K562 (cell line): ENCODE data around the gene NCBP2. TPM values are rescaled to one million over a fixed set of nuclear protein-coding genes. Genes with fewer than 3 reads are reported as not detected.

ENCODE experiments used
- ATAC-seq: fragments of 200-7000 bp; cut with Tn5 transposase; 3 replicates; pipeline ENCODE4 v1.9.1; 2020; ENCODE audit warnings: moderate library complexity
- BruUV-seq: library from RNA; stranded (reverse); fragments of 400-500 nt; replicated peaks from 2 replicates; lab custom pipeline; 2021; lab: Mats Ljungman, UMichigan
- CTCF ChIA-PET: fragments of 300-600 bp; formaldehyde crosslinking; extraction: SDS; loops from one replicate; lab custom pipeline; 2021; ENCODE audit warnings: low intra/inter-chr PET ratio; lab: Yijun Ruan, JAX
- POLR2A ChIA-PET: fragments of 300-600, 350-650 bp; sonication (Branson Sonifier 250); formaldehyde crosslinking; extraction: SDS; loops from one replicate; lab custom pipeline; 2021; ENCODE audit warnings: antibody characterized with exemption, inconsistent platforms; lab: Yijun Ruan, JAX
- DNase-seq, 4 experiments: peaks; one replicate each; pipeline versions ENCODE4 v3.0.0 to v3.0.0-alpha.2; 2011 to 2018; ENCODE audit warnings: low spot score in 3 of 4, mixed read lengths in 3 of 4; ENCODE audit errors: extremely low read depth in 1 of 4
- FAIRE-seq: peaks from 2 replicates; lab custom pipeline; 2011; peaks lifted over from hg19 to GRCh38; lab: Jason Lieb, UNC
- H2AFZ ChIP-seq: 2 replicates; pipeline ENCODE4 v1.6.0; 2011; ENCODE audit warnings: low read depth, low read length, control low read depth, inconsistent platforms
- H3K27ac ChIP-seq: fragments of 200-600 bp; 3 replicates; pipeline ENCODE4 v1.8.0; 2011; ENCODE audit warnings: low read depth, mild to moderate bottlenecking, control low read depth, inconsistent platforms, low read length, moderate library complexity, mixed read lengths; ENCODE audit errors: extremely low read depth
- H3K27me3 ChIP-seq, 2 experiments: fragments of 300-600 bp in 1 of 2; 2 replicates in 1 of 2; 3 replicates in 1 of 2; pipeline versions ENCODE4 v1.6.0 to v1.8.0; 2011; ENCODE audit warnings: inconsistent platforms in 2 of 2, low read length in 2 of 2, mild to moderate bottlenecking in 1 of 2, mixed read lengths in 1 of 2, moderate library complexity in 1 of 2; ENCODE audit not compliant: control insufficient read depth in 2 of 2, insufficient read depth in 2 of 2
- H3K36me3 ChIP-seq: fragments of 300-600 bp; 3 replicates; pipeline ENCODE4 v1.8.0; 2011; ENCODE audit warnings: mild to moderate bottlenecking, low read length, inconsistent platforms; ENCODE audit not compliant: control insufficient read depth, insufficient read depth
- H3K4me1 ChIP-seq, 2 experiments: fragments of 200-600 bp in 1 of 2; replicated peaks in 1 of 2; 2 replicates in 1 of 2; 3 replicates in 1 of 2; pipeline versions ENCODE4 v1.5.1 to v1.8.0; 2011; ENCODE audit warnings: inconsistent platforms in 2 of 2, low read length in 2 of 2, mild to moderate bottlenecking in 1 of 2, mixed read lengths in 1 of 2, moderate library complexity in 1 of 2; ENCODE audit not compliant: control insufficient read depth in 2 of 2, insufficient read depth in 2 of 2
- H3K4me2 ChIP-seq: 2 replicates; pipeline ENCODE4 v1.6.1; 2011; ENCODE audit warnings: low read length, control low read depth, inconsistent platforms, mixed read lengths; ENCODE audit not compliant: insufficient read depth
- H3K4me3 ChIP-seq: fragments of 200-600 bp; sonication (generic), shearing (Covaris generic); 2 replicates; pipeline ENCODE4 v1.5.1; 2016; ENCODE audit warnings: control low read depth, inconsistent platforms
- H3K79me2 ChIP-seq: fragments of 200-600 bp; 3 replicates; pipeline ENCODE4 v1.8.0; 2011; ENCODE audit warnings: low read length, inconsistent platforms; ENCODE audit not compliant: control insufficient read depth, insufficient read depth
- H3K9ac ChIP-seq, 2 experiments: 2 replicates each; pipeline versions ENCODE4 v1.6.0 to v1.6.1; 2011; ENCODE audit warnings: low read depth in 2 of 2, low read length in 2 of 2, control low read depth in 1 of 2, inconsistent platforms in 1 of 2, mild to moderate bottlenecking in 1 of 2, mixed read lengths in 1 of 2; ENCODE audit not compliant: insufficient read depth in 1 of 2
- H3K9me1 ChIP-seq: one replicate; pipeline ENCODE4 v1.6.0; 2011; ENCODE audit warnings: inconsistent platforms, mild to moderate bottlenecking, low read length, moderate library complexity; ENCODE audit not compliant: control insufficient read depth, insufficient read depth
- H3K9me3 ChIP-seq: replicated peaks from 2 replicates; pipeline ENCODE4 v1.5.1; 2011; ENCODE audit warnings: low read depth, low read length, inconsistent platforms; ENCODE audit not compliant: control insufficient read depth, insufficient read depth
- H4K20me1 ChIP-seq: replicated peaks from 2 replicates; pipeline ENCODE4 v1.6.1; 2011; ENCODE audit warnings: low read length, inconsistent platforms, mixed read lengths; ENCODE audit not compliant: control insufficient read depth, insufficient read depth
- HNRNPUL1 ChIP-seq: fragments of 200-400 bp; formaldehyde crosslinking; IDR thresholded peaks from 2 replicates; pipeline ENCODE4 v1.6.1; 2017; ENCODE audit warnings: low read length
- IRF2 ChIP-seq: sonication (generic); formaldehyde crosslinking; IDR thresholded peaks from 2 replicates; pipeline ENCODE4 v1.8.1; 2022; ENCODE audit warnings: mild to moderate bottlenecking, missing genetic modification reagents
- KDM5B ChIP-seq: fragments of 200-600 bp; sonication (generic); IDR thresholded peaks from 2 replicates; pipeline ENCODE4 v1.6.1; 2012; ENCODE audit warnings: low read depth, mild to moderate bottlenecking, moderate library complexity, low read length, control low read depth, inconsistent platforms; ENCODE audit not compliant: insufficient replicate concordance
- PHTF2 ChIP-seq: fragments of 250-450 bp; sonication (Bioruptor Pico); IDR thresholded peaks from 2 replicates; pipeline ENCODE4 v1.5.0; 2021; ENCODE audit warnings: mild to moderate bottlenecking
- RBM25 ChIP-seq: fragments of 200-400 bp; formaldehyde crosslinking; IDR thresholded peaks from 2 replicates; pipeline ENCODE4 v1.6.1; 2018; ENCODE audit warnings: low read length, low read depth, moderate library complexity; ENCODE audit not compliant: severe bottlenecking
- RCOR1 ChIP-seq, 2 experiments: IDR thresholded peaks; 2 replicates each; pipeline ENCODE4 v1.6.1; 2012; ENCODE audit warnings: low read depth in 2 of 2, low read length in 2 of 2, borderline replicate concordance in 1 of 2, improper control_type of control experiment in 1 of 2
- WGBS: fragments of 100-300 bp; shearing (Covaris generic); methylation state at CpG from one replicate; pipeline ENCODE4 v1.1.6; 2016; ENCODE audit warnings: low coverage, mixed read lengths; ENCODE audit not compliant: insufficient coverage; ENCODE audit errors: missing lambda C conversion rate; 5-methylcytosine and 5-hydroxymethylcytosine counted together
- in situ Hi-C: fragments of 300-500 bp; cut with MboI; formaldehyde crosslinking; loops from 4 replicates; pipeline ENCODE4 v1.15.0; 2018; ENCODE audit warnings: inconsistent platforms, mixed read lengths
- intact Hi-C: fragments of 100-400 bp; cut with micrococcal nuclease; formaldehyde crosslinking; loops from 2 replicates; pipeline ENCODE4 v1.14.2; 2022
- polyA plus RNA-seq, 8 experiments: library from polyadenylated mRNA; depleted of rRNA in 4 of 8; stranded (reverse) in 5 of 8; unstranded in 3 of 8; fragments of >200 nt; fragmentation: Nextera tagmentation in 2 of 8; fragmentation: Illumina TruSeq in 1 of 8; extraction: Ambion mirVana in 2 of 8; extraction: Trizol in 1 of 8; gene quantifications; 2 replicates each; pipeline versions ENCODE4 v1.2.1 to v1.2.3, GENCODE V29; 2011 to 2014; ENCODE audit warnings: inconsistent platforms in 1 of 8, missing spikeins in 1 of 8
- total RNA-seq, 7 experiments: library from RNA; depleted of rRNA in 6 of 7; stranded (reverse); fragments of >200 nt in 6 of 7; fragmentation: Illumina TruSeq in 2 of 7; extraction: Trizol in 2 of 7; gene quantifications; 2 replicates each; pipeline versions ENCODE4 v1.2.1 to v1.2.3, GENCODE V29; 2011 to 2021; ENCODE audit warnings: low replicate concordance in 1 of 7
- TF ChIP-seq, protein P1 (sequence below): fragments of 450-650 bp; IDR thresholded peaks from 2 replicates; pipeline ENCODE4 v1.6.1; 2018; ENCODE audit not compliant: partially characterized antibody
- TF ChIP-seq, protein P2 (sequence below): sonication (generic); formaldehyde crosslinking; IDR thresholded peaks from 2 replicates; pipeline ENCODE4 v1.8.1; 2023; ENCODE audit warnings: mild to moderate bottlenecking, missing genetic modification reagents

NCBP2 gene
- total and polyA plus RNA-seq, 9 of the 15 experiments (the other 6 are each of a cell fraction or from before 2014, with no cell fraction given): 56.4 to 102 (median 82.3) TPM

GRCh38 chr3:196966526-196967401 lies 24.4 kb upstream of the NCBP2 start:
- no peaks in the 10 kb centered on the region for H3K27me3 ChIP-seq
- POLR2A ChIA-PET: interaction anchor here (0.6 to 1.4 kb wide), 4 partner anchors 13 to 438 kb away, joined by 3 to 4 read pairs (median 3); no protein-coding TSS in a partner anchor
- H4K20me1 ChIP-seq: no peaks in the 10 kb centered on the region
- TF ChIP-seq, protein P1, sequence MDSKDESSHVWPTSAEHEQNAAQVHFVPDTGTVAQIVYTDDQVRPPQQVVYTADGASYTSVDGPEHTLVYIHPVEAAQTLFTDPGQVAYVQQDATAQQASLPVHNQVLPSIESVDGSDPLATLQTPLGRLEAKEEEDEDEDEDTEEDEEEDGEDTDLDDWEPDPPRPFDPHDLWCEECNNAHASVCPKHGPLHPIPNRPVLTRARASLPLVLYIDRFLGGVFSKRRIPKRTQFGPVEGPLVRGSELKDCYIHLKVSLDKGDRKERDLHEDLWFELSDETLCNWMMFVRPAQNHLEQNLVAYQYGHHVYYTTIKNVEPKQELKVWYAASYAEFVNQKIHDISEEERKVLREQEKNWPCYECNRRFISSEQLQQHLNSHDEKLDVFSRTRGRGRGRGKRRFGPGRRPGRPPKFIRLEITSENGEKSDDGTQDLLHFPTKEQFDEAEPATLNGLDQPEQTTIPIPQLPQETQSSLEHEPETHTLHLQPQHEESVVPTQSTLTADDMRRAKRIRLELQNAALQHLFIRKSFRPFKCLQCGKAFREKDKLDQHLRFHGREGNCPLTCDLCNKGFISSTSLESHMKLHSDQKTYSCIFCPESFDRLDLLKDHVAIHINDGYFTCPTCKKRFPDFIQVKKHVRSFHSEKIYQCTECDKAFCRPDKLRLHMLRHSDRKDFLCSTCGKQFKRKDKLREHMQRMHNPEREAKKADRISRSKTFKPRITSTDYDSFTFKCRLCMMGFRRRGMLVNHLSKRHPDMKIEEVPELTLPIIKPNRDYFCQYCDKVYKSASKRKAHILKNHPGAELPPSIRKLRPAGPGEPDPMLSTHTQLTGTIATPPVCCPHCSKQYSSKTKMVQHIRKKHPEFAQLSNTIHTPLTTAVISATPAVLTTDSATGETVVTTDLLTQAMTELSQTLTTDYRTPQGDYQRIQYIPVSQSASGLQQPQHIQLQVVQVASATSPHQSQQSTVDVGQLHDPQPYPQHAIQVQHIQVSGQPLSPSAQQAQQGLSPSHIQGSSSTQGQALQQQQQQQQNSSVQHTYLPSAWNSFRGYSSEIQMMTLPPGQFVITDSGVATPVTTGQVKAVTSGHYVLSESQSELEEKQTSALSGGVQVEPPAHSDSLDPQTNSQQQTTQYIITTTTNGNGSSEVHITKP: peak; percentile 89
- TF ChIP-seq RBM25: no peak
- no peak for TF ChIP-seq RCOR1 (IDR thresholded peaks at IDR 0.05; ENCODE audit: borderline replicate concordance in 1 of 2, low read depth in 2 of 2, low read length in 2 of 2)
- peak; percentile 1 for TF ChIP-seq KDM5B
- no peak for TF ChIP-seq HNRNPUL1
- no peak for TF ChIP-seq IRF2 (CRISPR knock-in tag)
- TF ChIP-seq, protein P2, sequence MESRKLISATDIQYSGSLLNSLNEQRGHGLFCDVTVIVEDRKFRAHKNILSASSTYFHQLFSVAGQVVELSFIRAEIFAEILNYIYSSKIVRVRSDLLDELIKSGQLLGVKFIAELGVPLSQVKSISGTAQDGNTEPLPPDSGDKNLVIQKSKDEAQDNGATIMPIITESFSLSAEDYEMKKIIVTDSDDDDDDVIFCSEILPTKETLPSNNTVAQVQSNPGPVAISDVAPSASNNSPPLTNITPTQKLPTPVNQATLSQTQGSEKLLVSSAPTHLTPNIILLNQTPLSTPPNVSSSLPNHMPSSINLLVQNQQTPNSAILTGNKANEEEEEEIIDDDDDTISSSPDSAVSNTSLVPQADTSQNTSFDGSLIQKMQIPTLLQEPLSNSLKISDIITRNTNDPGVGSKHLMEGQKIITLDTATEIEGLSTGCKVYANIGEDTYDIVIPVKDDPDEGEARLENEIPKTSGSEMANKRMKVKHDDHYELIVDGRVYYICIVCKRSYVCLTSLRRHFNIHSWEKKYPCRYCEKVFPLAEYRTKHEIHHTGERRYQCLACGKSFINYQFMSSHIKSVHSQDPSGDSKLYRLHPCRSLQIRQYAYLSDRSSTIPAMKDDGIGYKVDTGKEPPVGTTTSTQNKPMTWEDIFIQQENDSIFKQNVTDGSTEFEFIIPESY (CRISPR knock-in tag): peak; percentile 74
- TF ChIP-seq PHTF2 (CRISPR knock-in tag): no peak
- H3K36me3 ChIP-seq: peaks cover 8% of the 10 kb centered on the region; the same call in 1 of the 3 replicates
- H3K9me3 ChIP-seq: peaks cover 3% of the 10 kb centered on the region; the same call in 1 of the 2 replicates
- intact Hi-C loops (no loop called here), in situ Hi-C loops (no loop called here)
- no peak overlapping the region for H3K4me2 ChIP-seq
- no TSS peak for BruUV-seq
- no peak overlapping the region for H3K4me3 ChIP-seq
- peaks cover 12% of the 10 kb centered on the region; the same call in 2 of the 3 replicates for H3K79me2 ChIP-seq
- no peak for DNase-seq
- CTCF ChIA-PET: no interaction called here
- H2AFZ ChIP-seq: no peak overlapping the region
- no peak for FAIRE-seq
- peaks cover 15 to 28% of the 10 kb centered on the region in 2 experiments; a peak in 4 of 5 replicates for H3K4me1 ChIP-seq
- no peak overlapping the region for H3K27ac ChIP-seq
- no peak overlapping the region for H3K9ac ChIP-seq
- no peak for ATAC-seq
- WGBS: 92% methylated on average over 27 of the region's 47 CpGs
- H3K9me1 ChIP-seq: no peaks in the 10 kb centered on the region
